ENCODE measurements around the gene GABRG2.

GRCh38 chr5:162067162-162067561 is 411 bp upstream of the GABRG2 start:
- no peak for TF ChIP-seq EZH2 (IDR thresholded peaks at IDR 0.05; ENCODE audit: borderline replicate concordance, low read length)
- no peak for TF ChIP-seq CTCF (conservative IDR thresholded peaks at IDR 0.05 in 1 of 2, IDR thresholded peaks at IDR 0.05 in 1 of 2; ENCODE audit: extremely low read depth in 1 of 2, insufficient read depth in 1 of 2, low read depth in 1 of 2, low read length in 2 of 2)

Measured in mammary epithelial cell (primary cell).